ENCODE data around the gene BGLAP. TPM values are rescaled to one million over a fixed set of nuclear protein-coding genes. Genes with fewer than 3 reads are reported as not detected.

The BGLAP gene
- total and polyA plus RNA-seq, 7 donors: 0.33 to 0.44 (median 0.34) TPM; not detected in 4

- 71 to 76% (median 72%) methylated on average over 3 of the region's 3 CpGs for WGBS, 3 donors
- Histone ChIP-seq H3K4me1 (no peaks in the 10 kb centered on the region), H3K9me3 (no peaks in the 10 kb centered on the region), H3K4me3 (no peak overlapping the region), H3K27ac (no peak overlapping the region), H3K27me3 (ENCODE audit: insufficient read depth in 3 of 3, low read length in 2 of 3) (no peaks in the 10 kb centered on the region), H3K36me3 (ENCODE audit: insufficient read depth in 1 of 2, low read depth in 1 of 2) (peaks cover 16 to 99% of the 10 kb centered on the region in 2 donors)
- intact Hi-C loops (cut with DNase I): no loop called here
- DNase-seq (no peak), ATAC-seq (no peak)
- TF ChIP-seq, protein P1, sequence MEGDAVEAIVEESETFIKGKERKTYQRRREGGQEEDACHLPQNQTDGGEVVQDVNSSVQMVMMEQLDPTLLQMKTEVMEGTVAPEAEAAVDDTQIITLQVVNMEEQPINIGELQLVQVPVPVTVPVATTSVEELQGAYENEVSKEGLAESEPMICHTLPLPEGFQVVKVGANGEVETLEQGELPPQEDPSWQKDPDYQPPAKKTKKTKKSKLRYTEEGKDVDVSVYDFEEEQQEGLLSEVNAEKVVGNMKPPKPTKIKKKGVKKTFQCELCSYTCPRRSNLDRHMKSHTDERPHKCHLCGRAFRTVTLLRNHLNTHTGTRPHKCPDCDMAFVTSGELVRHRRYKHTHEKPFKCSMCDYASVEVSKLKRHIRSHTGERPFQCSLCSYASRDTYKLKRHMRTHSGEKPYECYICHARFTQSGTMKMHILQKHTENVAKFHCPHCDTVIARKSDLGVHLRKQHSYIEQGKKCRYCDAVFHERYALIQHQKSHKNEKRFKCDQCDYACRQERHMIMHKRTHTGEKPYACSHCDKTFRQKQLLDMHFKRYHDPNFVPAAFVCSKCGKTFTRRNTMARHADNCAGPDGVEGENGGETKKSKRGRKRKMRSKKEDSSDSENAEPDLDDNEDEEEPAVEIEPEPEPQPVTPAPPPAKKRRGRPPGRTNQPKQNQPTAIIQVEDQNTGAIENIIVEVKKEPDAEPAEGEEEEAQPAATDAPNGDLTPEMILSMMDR (IDR thresholded peaks at IDR 0.05): no peak
Observed at GRCh38 chr1:156259805-156260204, 17.8 kb downstream of the BGLAP start.

DNA sequence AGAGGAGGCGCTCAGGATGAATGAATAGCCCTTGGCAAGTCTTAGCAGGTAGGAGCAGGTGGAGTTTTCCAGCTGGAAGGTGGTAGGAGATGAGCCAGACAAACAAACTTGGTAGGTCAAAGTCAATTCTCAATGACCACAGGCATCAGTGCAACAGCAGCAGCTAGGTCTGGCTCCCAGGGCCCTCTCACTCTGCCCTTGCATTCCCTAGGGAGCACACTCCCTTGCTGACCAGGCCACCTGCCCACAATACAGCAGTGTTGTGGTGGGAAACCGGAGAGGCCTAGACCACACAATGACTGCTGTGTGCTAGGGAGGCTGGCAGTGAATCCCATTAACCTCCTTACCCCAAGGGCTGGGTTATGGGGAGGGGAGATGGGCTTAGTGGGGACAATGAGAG lies 18.9 kb downstream of the BGLAP start:
- no peak for DNase-seq
- Histone ChIP-seq H3K4me3 (no peak overlapping the region), H3K9me3 (no peaks in the 10 kb centered on the region), H3K4me1 (no peaks in the 10 kb centered on the region), H3K27me3 (ENCODE audit: insufficient read depth in 3 of 3, low read length in 2 of 3) (no peaks in the 10 kb centered on the region), H3K27ac (no peak overlapping the region), H3K36me3 (ENCODE audit: insufficient read depth in 1 of 2, low read depth in 1 of 2) (peaks cover 16 to 98% of the 10 kb centered on the region in 2 donors)
- TF ChIP-seq, protein P1 (IDR thresholded peaks at IDR 0.05): no peak
- no peak for ATAC-seq
- intact Hi-C loops (cut with DNase I): no loop called here
- 77 to 97% (median 86%) methylated on average over 2 of the region's 2 CpGs for WGBS, 3 donors

- 82 to 87% (median 83%) methylated on average over 9 of the region's 9 CpGs for WGBS, 3 donors
- no peaks in the 10 kb centered on the region for H3K9me3 ChIP-seq
- peak; percentile 36 to 64 (median 44) for ATAC-seq
- peaks cover 25 to 98% of the 10 kb centered on the region in 2 donors for H3K36me3 ChIP-seq (ENCODE audit: insufficient read depth in 1 of 2, low read depth in 1 of 2)
- no peak overlapping the region for H3K4me3 ChIP-seq
- DNase-seq: no peak
- H3K27ac ChIP-seq: no peak overlapping the region
- TF ChIP-seq, protein P1 (IDR thresholded peaks at IDR 0.05): no peak
- no peaks in the 10 kb centered on the region for H3K4me1 ChIP-seq
- H3K27me3 ChIP-seq (ENCODE audit: insufficient read depth in 3 of 3, low read length in 2 of 3): no peaks in the 10 kb centered on the region
- intact Hi-C loops (cut with DNase I): no loop called here
Observed at GRCh38 chr1:156262461-156263287, 20.7 kb downstream of the BGLAP start.

DNA sequence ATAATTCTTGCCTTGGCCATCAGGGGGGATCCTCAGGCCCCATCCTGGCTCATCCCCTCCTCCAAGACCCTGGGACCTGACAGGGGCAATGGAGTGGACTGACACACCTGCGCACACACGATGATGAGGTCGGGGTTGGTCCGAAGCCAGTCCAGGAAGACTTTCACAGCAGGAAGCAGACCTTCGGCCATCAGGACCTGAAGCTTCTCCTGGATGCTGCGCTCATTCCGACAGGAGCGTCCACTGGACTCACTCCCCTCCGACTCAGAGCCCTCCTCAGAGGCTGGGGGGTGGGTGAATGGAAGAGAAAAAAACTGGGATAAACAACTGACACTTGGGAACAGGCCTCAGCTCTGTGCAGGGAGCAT lies 21.3 kb downstream of the BGLAP start:
- Histone ChIP-seq H3K4me1 (no peaks in the 10 kb centered on the region), H3K9me3 (no peaks in the 10 kb centered on the region), H3K4me3 (no peak overlapping the region), H3K27ac (no peak overlapping the region), H3K36me3 (ENCODE audit: insufficient read depth in 1 of 2, low read depth in 1 of 2) (peaks cover 27 to 98% of the 10 kb centered on the region in 2 donors), H3K27me3 (ENCODE audit: insufficient read depth in 3 of 3, low read length in 2 of 3) (no peaks in the 10 kb centered on the region)
- intact Hi-C loops (cut with DNase I): no loop called here
- ATAC-seq (no peak), DNase-seq (peak in 1 of 2 donors; percentile 15)
- WGBS, 3 donors: 82 to 87% (median 86%) methylated on average over 9 of the region's 9 CpGs
- TF ChIP-seq, protein P1 (IDR thresholded peaks at IDR 0.05): no peak
